ENCODE data around the gene IL6.
"Not testable (repeated sequence)": the region's sequence is repeated elsewhere in the genome, so short reads cannot be mapped to it uniquely, and the experiment has no call there.

IL6 gene

DNA sequence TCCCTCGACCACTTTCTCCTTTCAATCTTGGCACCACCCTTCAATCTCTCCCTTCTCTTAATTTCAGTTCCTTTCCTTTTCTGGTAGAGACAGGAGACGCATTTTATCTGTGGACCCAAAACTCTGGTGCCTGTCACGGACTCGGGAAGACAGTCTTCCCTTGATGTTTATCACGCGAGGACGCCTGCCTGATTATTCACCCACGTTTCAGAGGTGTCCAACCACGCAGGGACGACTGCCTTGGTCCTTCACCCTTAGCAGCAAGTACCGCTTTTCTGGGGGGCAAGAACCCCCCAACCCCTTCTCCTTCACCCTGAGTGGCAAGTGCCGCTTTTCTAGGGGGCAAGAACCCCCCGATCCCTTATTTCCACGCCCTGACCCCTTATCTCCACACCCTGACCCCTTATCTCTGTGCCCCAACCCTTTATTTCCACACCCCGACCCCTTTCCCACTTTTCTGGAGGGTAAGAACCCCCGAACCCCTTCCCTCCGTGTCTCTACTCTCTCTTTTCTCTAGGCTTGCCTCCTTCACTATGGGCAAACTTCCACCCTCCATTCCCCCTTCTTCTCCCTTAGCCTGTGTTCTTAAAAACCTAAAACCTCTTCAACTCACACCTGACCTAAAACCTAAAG lies 22.9 kb upstream of the IL6 start:
- in situ Hi-C loops (cut with HindIII; ENCODE audit: low sequenced_read_pairs) = not testable (repeated sequence)

GRCh38 chr7:22704722-22705121 lies 22.3 kb upstream of the IL6 start:
- in situ Hi-C loops (cut with HindIII; ENCODE audit: low sequenced_read_pairs) = not testable (repeated sequence)

GRCh38 chr7:22705874-22706273 lies 21.1 kb upstream of the IL6 start:
- in situ Hi-C loops (cut with HindIII; ENCODE audit: low sequenced_read_pairs) = not testable (repeated sequence)

DNA sequence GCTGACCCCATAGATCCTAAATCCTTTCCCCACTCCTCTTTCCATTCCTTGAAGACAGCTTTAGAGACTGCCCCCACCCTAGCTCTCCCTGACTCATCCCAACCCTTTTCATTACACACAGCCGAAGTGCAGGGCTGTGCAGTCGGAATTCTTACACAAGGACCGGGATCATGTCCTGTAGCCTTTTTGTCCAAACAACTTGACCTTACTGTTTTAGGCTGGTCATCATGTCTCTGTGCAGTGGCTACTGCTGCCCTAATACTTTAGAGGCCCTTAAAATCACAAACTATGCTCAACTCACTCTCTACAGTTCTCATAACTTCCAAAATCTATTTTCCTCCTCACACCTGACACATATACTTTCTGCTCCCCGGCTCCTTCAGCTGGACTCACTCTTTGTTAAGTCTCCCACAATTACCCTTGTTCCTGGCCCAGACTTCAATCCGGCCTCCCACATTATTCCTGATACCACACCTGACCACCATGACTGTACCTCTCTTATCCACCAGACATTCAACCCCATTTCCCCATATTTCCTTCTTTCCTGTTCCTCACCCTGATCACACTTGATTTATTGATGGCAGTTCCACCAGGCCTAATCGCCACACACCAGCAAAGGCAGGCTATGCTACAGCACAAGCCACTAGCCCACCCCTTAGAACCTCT lies 19.8 kb upstream of the IL6 start:
- in situ Hi-C loops (cut with HindIII; ENCODE audit: low sequenced_read_pairs) = not testable (repeated sequence)

GRCh38 chr7:22708214-22708613 lies 18.8 kb upstream of the IL6 start:
- in situ Hi-C loops (cut with HindIII; ENCODE audit: low sequenced_read_pairs) = not testable (repeated sequence)

- in situ Hi-C loops (cut with HindIII; ENCODE audit: low sequenced_read_pairs) = not testable (repeated sequence)
Measured at GRCh38 chr7:22708677-22709061, 18.3 kb upstream of the IL6 start.

- in situ Hi-C loops (cut with HindIII; ENCODE audit: low sequenced_read_pairs) = not testable (repeated sequence)
Measured at GRCh38 chr7:22709062-22709829, 17.8 kb upstream of the IL6 start.

DNA sequence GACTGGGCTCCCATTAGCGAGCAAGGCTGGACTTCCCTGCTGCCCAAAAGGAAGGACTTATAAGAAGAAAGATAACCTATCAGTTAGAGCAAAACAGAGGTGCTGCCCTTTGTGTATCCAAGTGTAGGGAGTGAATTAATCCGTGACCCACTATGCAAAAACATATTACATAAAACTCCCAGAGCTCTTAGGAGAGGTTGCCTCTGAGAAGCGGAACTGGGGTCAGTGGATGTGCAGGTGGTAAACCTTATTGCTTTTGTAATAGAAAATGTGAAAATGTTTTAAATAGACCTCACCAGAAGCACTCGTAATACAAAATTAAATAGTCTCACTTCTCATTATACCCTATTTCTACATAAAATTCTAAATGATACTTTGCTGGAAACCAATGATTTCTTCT lies 17.1 kb upstream of the IL6 start:
- in situ Hi-C loops (cut with HindIII; ENCODE audit: low sequenced_read_pairs) = loop anchor here (10.0 kb wide), 1 partner anchor 45 kb away; no protein-coding TSS in a partner anchor

DNA sequence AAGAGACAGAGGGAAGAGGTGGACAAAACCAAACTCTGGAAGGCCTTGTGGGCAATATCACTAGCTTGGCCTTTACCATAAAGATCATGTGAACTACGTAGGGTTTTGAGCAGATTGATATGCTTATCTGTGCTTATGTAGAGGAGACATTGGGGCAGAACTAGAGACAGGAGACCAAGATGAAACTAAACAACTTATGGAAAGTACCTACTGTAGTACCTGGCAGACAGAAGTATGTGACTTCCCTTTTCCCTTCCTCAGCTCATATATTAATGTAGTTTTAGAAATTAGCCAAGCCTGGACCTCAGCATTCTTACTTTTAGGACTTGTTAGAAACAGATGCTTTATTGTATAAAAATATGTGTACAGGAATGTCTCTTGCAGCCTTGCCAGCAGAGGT lies 14.0 kb upstream of the IL6 start:
- in situ Hi-C loops (cut with HindIII; ENCODE audit: low sequenced_read_pairs) = loop anchor here (10.0 kb wide), 1 partner anchor 48 kb away; no protein-coding TSS in a partner anchor

GRCh38 chr7:22713463-22713862 lies 13.5 kb upstream of the IL6 start:
- in situ Hi-C loops (cut with HindIII; ENCODE audit: low sequenced_read_pairs) = loop anchor here (10.0 kb wide), 1 partner anchor 49 kb away; no protein-coding TSS in a partner anchor

GRCh38 chr7:22715969-22716368 lies 11.0 kb upstream of the IL6 start:
- in situ Hi-C loops (cut with HindIII; ENCODE audit: low sequenced_read_pairs) = loop anchor here (5.0 to 10.0 kb wide), 3 partner anchors 51 to 129 kb away; no protein-coding TSS in a partner anchor

- in situ Hi-C loops (cut with HindIII; ENCODE audit: low sequenced_read_pairs) = loop anchor here (5.0 to 10.0 kb wide), 3 partner anchors 53 to 130 kb away; no protein-coding TSS in a partner anchor
Measured at GRCh38 chr7:22717760-22718159, 9.2 kb upstream of the IL6 start.

DNA sequence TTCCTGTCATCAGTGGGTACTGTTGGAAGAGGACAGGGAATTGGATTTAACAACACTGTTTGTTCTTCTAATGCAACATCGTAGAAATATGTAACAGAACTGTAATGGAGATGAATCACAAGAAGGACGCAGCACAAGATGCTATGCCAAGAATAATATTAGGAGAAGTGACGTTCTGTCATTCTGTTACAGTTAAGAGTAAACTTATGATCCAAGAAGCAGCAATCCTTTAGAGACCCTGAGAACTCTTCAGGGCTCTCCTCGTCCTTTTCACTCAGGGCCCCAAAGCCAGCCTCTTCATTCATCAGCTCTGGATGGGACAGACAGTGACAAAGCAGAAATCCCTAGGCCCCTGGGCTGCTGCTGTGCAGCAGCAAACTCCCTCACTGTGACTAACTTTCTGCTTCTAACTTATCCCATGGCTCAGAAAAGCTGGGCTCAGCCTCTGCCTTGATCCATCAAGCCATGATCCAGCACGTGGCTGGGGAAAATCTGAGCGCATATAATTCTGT lies 8.7 kb upstream of the IL6 start:
- in situ Hi-C loops (cut with HindIII; ENCODE audit: low sequenced_read_pairs) = loop anchor here (5.0 to 10.0 kb wide), 3 partner anchors 53 to 131 kb away; no protein-coding TSS in a partner anchor

DNA sequence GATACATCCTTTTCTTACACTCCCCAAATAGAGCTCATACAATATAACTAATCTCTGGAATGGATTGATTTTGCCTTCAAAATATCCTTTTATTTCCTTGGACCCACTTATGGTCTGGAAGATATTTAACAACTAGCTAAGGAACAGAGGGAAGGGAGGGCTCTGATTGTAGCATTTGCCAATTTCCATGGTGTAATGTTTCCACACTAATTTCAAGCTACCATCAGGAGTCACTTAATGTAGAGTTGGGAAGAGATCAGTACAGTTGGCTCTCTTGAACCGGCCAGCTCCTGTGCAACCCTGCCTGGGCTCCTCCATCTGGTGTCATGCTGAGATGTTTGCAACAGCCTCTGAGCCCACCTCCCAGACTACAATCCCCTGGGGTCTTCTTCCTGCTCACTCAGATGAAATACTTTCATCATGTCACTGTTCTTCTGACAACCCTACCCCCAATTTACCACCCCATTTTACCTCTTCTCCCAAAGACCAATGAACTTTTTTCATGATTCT lies 8.0 kb upstream of the IL6 start:
- in situ Hi-C loops (cut with HindIII; ENCODE audit: low sequenced_read_pairs) = loop anchor here (5.0 to 10.0 kb wide), 3 partner anchors 54 to 132 kb away; no protein-coding TSS in a partner anchor

DNA sequence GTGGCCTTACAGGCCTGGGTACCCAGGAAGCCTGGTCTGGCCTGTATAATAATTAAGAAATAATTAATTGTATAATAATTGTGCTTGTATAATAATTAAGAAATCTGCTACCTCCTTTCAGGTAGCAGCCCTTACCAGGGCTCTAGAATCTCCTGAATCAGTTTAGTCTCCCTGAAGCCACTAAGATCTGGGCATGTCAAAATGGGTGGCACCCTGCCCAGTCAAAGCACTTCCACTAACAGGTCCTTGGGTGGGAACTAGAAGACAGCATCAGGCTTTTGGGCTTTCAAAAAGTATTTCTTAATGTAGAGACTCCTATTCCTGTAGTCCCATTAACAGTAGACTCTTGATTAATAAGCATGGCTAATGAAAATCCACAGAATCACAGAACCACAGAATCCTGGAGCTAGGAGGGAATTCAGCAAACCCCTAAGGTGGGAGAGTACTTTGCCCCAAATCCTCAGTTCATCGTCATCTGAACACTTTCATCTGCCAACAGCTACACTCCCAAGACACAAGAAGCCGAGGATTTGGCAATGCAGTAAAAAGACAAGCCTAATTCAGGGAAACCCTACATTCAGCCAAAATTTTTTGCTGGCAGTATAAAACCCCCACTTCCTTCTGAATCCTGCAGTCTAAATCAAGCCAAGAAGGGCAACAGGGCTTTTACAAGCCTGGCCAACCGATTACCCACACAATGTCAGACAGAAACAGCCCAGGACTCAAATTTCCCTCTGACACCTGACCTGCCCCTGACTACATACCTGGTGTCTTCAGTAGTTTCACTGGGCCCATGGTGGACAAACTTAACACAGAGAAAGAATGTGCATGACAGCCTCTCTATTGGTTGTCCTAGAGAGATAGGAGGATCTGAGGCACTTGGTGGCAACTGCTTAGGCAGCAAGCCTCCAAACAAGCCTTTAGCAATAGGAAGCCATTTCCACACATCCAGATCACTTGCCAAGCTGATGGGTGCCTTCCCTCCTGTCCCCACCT lies 5.9 kb upstream of the IL6 start:
- in situ Hi-C loops (cut with HindIII; ENCODE audit: low sequenced_read_pairs) = no loop called here

DNA sequence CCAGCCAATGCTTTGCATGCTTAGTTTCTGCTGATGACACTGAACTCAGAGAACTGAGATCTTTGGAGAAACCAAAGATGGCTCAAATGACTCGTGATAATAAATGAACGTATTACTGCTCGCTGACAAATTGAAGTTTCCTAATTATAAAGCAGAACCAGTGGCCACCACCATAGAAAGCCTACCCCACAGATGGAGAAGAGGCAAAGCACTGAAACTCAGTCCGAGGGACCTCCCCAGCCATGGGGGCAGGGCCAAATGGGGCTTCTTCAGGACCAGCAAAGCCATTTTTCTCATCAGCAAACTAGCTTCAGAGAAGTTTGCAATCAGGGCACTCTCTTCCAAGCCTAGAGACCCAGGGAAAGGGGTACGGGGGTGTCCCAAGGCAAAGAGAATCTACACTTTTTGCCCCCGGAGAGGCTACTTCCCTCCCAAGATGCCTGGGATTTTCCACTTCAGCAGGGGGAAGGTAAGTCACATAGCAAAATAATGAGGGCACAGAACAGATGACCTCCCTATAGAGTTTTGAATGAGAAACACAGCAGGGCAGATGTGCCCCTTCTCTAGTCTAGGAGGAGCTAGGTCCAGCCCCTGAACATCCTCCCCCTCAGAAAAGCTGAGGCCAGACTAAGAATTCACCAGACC lies 4.3 kb upstream of the IL6 start:
- in situ Hi-C loops (cut with HindIII; ENCODE audit: low sequenced_read_pairs) = no loop called here

DNA sequence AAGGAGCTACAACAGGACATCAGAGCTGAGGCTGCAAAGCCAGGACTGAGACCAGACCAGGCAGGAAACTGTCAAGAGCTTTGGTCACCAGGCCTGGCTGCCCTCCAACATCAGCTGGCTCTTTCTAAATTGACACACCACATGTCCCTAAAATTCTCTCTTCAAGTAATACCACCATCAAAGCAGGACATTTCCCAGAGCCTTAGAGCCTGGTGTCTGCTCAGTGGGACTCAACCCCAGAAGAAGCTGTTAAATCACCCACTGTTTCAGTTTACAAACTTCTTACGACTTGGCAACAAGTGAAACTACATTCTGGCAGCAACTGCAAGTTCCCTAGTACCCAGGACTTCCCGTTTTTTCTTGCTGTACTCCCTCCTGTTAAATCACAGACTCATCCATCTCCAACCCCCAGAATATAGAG lies 3.8 kb upstream of the IL6 start:
- in situ Hi-C loops (cut with HindIII; ENCODE audit: low sequenced_read_pairs) = no loop called here

DNA sequence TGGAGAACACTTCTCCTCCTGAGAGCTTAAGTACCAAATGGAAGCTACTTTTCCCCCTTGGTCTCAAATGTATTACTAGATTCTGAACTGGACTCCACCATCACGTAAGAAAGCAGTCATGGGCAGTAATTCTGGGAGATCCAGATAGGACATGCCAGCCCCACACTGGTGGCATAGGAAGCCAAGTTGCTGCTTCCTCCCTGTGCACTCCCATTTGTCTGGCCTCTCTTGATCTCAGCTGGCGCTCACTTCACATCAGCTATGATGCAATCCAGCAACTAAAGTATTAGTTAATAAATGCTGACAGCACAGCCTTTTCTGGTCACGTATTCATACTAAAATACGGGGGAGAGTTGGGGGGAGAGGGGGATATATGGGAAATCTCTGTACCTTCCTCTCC lies 3.4 kb upstream of the IL6 start:
- in situ Hi-C loops (cut with HindIII; ENCODE audit: low sequenced_read_pairs) = no loop called here

GRCh38 chr7:22724861-22725260 lies 2.1 kb upstream of the IL6 start:
- in situ Hi-C loops (cut with HindIII; ENCODE audit: low sequenced_read_pairs) = loop anchor here (5.0 kb wide), 1 partner anchor 168 kb away; no protein-coding TSS in a partner anchor

All from endothelial cell of hepatic sinusoid (primary cell).